Subcutaneous abdominal adipose tissue (tissue), 5 donors: ENCODE results near the gene THOC5.

Source experiments
- H3K27ac ChIP-seq: one replicate; pipeline ENCODE4 v1.7.0; 2013; ENCODE audit warnings: low read depth, mild to moderate bottlenecking, inconsistent platforms, low read length, moderate library complexity
- H3K27me3 ChIP-seq, 5 donors: one replicate each; pipeline ENCODE4 v1.7.0; 2013; ENCODE audit warnings: low read length in 5 of 5, inconsistent platforms in 1 of 5; ENCODE audit not compliant: control insufficient read depth in 5 of 5, insufficient read depth in 4 of 5
- H3K36me3 ChIP-seq, 5 donors: one replicate each; pipeline ENCODE4 v1.7.0; 2013; ENCODE audit warnings: low read length in 5 of 5; ENCODE audit not compliant: control insufficient read depth in 5 of 5, insufficient read depth in 5 of 5
- H3K4me1 ChIP-seq, 5 donors: one replicate each; pipeline ENCODE4 v1.7.0; 2013; ENCODE audit warnings: low read length in 5 of 5, mild to moderate bottlenecking in 3 of 5, moderate library complexity in 1 of 5; ENCODE audit not compliant: control insufficient read depth in 5 of 5, insufficient read depth in 5 of 5
- H3K4me3 ChIP-seq, 5 donors: one replicate each; pipeline ENCODE4 v1.7.0; 2013; ENCODE audit warnings: low read length in 5 of 5, low read depth in 1 of 5
- H3K9ac ChIP-seq, 5 donors: one replicate each; pipeline ENCODE4 v1.7.0; 2013; ENCODE audit warnings: low read length in 5 of 5, mild to moderate bottlenecking in 4 of 5, moderate library complexity in 3 of 5
- H3K9me3 ChIP-seq, 5 donors: one replicate each; pipeline ENCODE4 v1.7.0; 2013; ENCODE audit warnings: low read length in 5 of 5; ENCODE audit not compliant: control insufficient read depth in 5 of 5
- donor health status: healthy.
- donor health status: healthy.
- donor health status: healthy.
- donor health status: healthy.
- donor health status: healthy.

Gene THOC5

DNA sequence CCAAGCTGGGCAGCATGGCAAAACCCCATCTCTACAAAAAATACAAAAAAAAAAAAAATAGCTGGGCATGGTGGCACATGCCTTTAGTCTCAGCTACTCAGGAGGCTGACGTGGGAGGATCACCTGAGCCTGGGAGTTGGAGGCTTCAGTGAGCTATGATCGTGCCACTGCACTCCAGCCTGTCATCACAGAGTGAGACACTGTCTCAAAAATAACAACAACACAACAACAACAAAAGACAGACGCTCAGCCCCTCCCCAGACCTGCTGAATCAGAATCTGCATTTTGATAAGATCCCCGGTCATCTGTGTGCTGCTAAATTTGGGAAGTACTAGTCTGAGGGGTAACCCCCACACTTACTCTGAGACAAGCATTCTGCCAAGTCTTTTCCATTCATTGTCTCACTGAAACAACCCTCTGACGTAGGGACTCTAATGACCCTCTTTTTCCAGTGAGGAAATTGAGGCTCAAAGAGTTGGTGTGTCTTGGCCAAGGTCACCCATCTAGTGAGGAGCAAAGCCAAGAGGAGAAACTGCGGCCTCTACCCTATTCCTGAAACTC, 66.1 kb downstream of the THOC5 start:
- Histone ChIP-seq H3K4me1 (no peaks in the 10 kb centered on the region), H3K9me3 (no peaks in the 10 kb centered on the region), H3K27ac (no peak overlapping the region), H3K36me3 (no peaks in the 10 kb centered on the region), H3K27me3 (peaks cover 0 to 6% (median 1%) of the 10 kb centered on the region in 5 donors), H3K9ac (no peak overlapping the region), H3K4me3 (no peak overlapping the region)

DNA sequence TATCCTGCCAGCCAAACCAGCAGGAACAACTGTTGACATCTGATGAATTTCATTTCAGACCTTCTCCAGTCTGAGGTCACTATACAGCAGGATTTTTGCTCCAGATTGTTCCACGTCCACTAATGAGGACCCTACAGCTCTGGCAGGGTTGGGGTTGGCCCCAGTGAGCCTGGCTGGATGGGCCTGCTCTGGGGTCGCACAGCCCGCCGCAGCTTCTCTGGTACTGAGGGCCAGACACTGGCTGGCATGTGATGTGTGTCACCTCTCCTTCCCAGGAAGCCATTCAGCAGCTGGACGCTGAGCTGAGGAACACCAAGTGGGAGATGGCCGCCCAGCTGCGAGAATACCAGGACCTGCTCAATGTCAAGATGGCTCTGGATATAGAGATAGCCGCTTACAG, 68.1 kb downstream of the THOC5 start:
- Histone ChIP-seq H3K9ac (no peak overlapping the region), H3K9me3 (no peaks in the 10 kb centered on the region), H3K4me3 (no peak overlapping the region), H3K27ac (no peak overlapping the region), H3K4me1 (peaks cover 0 to 19% (median 13%) of the 10 kb centered on the region in 5 donors), H3K27me3 (peaks cover 11 to 24% (median 21%) of the 10 kb centered on the region in 5 donors), H3K36me3 (no peaks in the 10 kb centered on the region)

DNA sequence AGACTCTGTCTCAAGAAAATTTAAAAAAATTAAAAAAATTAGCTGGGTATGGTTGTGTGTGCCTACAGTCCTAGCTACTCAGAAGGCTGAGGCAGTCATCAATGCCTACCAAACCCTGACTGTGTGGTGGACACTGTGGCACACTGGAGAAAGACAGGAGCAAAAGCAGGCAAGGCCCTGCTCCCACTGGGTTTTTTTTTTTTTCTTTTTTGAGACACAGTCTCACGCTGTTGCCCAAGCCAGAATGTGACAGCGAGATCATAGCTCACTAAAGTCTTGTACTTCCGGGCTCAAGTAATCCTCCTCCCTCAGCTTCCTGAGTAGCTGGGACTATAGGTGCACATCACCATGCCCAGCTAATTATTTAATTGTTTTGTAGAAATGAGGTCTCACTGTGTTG, 68.9 kb downstream of the THOC5 start:
- Histone ChIP-seq H3K27me3 (peaks cover 19 to 31% (median 29%) of the 10 kb centered on the region in 5 donors), H3K9me3 (no peaks in the 10 kb centered on the region), H3K4me3 (no peak overlapping the region), H3K9ac (no peak overlapping the region), H3K4me1 (peaks cover 0 to 27% (median 21%) of the 10 kb centered on the region in 5 donors), H3K27ac (no peak overlapping the region), H3K36me3 (no peaks in the 10 kb centered on the region)

DNA sequence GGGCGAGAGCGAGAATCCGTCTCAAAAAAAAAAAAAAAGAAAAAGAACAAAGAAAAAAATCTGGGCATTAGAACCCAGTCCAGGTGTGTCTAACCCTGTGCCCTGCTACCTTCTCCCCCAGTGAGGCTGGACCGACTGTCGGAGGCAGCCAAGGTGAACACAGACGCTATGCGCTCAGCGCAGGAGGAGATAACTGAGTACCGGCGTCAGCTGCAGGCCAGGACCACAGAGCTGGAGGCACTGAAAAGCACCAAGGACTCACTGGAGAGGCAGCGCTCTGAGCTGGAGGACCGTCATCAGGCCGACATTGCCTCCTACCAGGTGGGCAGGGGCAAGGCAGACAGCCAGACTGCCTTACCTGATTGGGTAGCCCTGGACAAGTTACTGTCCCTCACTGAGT, 70.3 kb downstream of the THOC5 start:
- H3K27me3 ChIP-seq, result peaks cover 31 to 43% (median 39%) of the 10 kb centered on the region in 5 donors
- H3K9ac ChIP-seq, result no peak overlapping the region
- H3K27ac ChIP-seq, result no peak overlapping the region
- H3K4me1 ChIP-seq, result peaks cover 0 to 37% (median 22%) of the 10 kb centered on the region in 5 donors
- H3K9me3 ChIP-seq, result no peaks in the 10 kb centered on the region
- no peaks in the 10 kb centered on the region for H3K36me3 ChIP-seq
- no peak overlapping the region for H3K4me3 ChIP-seq

DNA sequence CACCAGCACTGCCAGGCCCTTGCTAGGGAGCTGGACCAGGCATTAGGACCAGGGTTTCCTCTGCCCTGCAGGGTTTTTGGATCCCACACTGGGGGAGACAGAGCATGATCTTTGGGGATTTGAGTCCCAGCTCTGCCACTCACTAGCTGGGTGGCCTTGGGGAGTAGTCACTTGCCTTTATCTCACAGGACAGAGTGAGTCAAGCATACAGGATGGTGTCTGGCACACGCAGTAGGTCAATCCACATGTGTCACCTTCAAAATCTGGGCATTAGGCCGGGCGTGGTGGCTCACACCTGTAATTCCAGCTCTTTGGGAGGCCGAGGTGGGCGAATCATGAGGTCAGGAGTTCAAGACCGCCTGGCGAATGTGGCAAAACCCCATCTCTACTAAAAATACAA, 70.8 kb downstream of the THOC5 start:
- Histone ChIP-seq H3K9ac (no peak overlapping the region), H3K4me3 (no peak overlapping the region), H3K4me1 (peaks cover 0 to 43% (median 22%) of the 10 kb centered on the region in 5 donors), H3K27me3 (peaks cover 32 to 46% (median 42%) of the 10 kb centered on the region in 5 donors), H3K9me3 (no peaks in the 10 kb centered on the region), H3K36me3 (no peaks in the 10 kb centered on the region), H3K27ac (no peak overlapping the region)

DNA sequence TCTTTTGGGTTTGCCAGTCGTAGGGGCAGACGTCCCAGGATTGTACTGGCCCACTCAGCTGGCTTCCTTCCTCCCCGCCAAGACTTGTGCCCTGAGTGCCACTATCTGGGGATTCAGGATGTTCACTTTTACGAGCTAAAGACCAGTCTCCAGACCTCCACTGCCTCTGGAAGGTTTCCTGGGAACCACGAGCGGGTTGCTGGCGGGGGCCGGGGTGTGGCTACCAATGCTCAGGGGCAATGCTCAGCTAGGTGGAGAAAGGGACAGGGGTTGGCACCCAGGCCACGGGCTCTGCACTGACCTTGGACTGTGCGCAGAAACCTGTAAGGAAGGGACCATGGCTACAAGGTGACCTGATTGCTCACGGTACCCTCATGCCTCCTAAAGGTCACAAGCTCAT, 71.3 kb downstream of the THOC5 start:
- Histone ChIP-seq H3K36me3 (no peaks in the 10 kb centered on the region), H3K27me3 (peaks cover 32 to 50% (median 46%) of the 10 kb centered on the region in 5 donors), H3K9me3 (no peaks in the 10 kb centered on the region), H3K9ac (no peak overlapping the region), H3K4me3 (no peak overlapping the region), H3K4me1 (peaks cover 0 to 44% (median 24%) of the 10 kb centered on the region in 5 donors), H3K27ac (no peak overlapping the region)

DNA sequence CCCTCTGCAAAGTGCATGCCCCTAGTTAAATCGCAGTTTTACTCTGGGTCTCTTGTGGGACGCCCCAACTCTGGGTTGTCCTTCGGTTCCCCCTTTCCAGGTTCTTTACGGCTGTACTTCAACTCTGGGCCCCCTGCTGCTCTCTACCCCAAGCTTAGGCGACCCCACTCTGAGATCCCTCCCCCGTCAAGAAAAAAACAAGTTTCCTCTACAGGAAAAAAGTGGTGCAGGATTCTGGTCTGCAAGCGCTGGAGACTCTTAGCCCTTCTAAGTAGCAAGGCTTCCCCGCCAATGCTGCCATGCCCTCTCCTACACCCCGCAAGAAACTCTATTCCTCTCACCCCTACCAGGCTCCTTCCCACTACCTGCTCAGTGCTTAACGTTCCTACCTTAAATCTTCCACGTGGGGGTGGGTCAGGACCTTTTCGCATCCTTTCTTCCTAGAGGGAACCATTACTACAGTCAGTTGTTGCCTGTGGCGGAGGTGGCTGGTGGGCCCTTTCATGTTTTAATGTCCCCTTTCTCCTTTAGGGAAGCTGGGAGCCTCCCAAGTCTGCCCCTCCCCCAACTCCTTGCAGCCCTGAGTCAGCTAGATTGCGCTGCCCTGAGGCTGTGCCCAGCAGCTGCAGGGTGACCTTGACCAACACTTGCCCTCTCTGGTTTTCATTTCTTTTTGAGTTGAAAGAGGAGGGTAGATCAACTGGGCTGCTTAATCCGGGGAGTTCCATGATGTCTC, 72.1 kb downstream of the THOC5 start:
- Histone ChIP-seq H3K9me3 (no peaks in the 10 kb centered on the region), H3K27me3 (peaks cover 32 to 54% (median 46%) of the 10 kb centered on the region in 5 donors), H3K9ac (no peak overlapping the region), H3K4me3 (peak overlapping the region in 4 of 5 donors; percentile 0 to 53 (median 42)), H3K36me3 (no peaks in the 10 kb centered on the region), H3K27ac (no peak overlapping the region), H3K4me1 (peaks cover 0 to 44% (median 24%) of the 10 kb centered on the region in 5 donors)

DNA sequence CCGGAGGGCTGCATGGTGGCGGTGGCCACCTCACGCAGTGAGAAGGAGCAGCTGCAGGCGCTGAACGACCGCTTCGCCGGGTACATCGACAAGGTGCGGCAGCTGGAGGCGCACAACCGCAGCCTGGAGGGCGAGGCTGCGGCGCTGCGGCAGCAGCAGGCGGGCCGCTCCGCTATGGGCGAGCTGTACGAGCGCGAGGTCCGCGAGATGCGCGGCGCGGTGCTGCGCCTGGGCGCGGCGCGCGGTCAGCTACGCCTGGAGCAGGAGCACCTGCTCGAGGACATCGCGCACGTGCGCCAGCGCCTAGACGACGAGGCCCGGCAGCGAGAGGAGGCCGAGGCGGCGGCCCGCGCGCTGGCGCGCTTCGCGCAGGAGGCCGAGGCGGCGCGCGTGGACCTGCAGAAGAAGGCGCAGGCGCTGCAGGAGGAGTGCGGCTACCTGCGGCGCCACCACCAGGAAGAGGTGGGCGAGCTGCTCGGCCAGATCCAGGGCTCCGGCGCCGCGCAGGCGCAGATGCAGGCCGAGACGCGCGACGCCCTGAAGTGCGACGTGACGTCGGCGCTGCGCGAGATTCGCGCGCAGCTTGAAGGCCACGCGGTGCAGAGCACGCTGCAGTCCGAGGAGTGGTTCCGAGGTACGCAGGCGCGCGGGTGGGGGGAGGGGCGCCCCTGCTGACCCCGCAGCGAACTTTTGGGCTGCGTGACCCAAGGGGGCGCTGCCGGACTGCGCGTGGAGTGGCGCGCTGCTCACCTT, 72.9 kb downstream of the THOC5 start:
- Histone ChIP-seq H3K4me1 (peaks cover 0 to 44% (median 24%) of the 10 kb centered on the region in 5 donors), H3K9ac (no peak overlapping the region), H3K9me3 (no peaks in the 10 kb centered on the region), H3K4me3 (peak overlapping the region in 4 of 5 donors; percentile 17 to 53 (median 42)), H3K36me3 (no peaks in the 10 kb centered on the region), H3K27me3 (peaks cover 32 to 55% (median 50%) of the 10 kb centered on the region in 5 donors), H3K27ac (no peak overlapping the region)

DNA sequence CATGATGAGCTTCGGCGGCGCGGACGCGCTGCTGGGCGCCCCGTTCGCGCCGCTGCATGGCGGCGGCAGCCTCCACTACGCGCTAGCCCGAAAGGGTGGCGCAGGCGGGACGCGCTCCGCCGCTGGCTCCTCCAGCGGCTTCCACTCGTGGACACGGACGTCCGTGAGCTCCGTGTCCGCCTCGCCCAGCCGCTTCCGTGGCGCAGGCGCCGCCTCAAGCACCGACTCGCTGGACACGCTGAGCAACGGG, 73.4 kb downstream of the THOC5 start:
- Histone ChIP-seq H3K27ac (no peak overlapping the region), H3K36me3 (no peaks in the 10 kb centered on the region), H3K4me3 (peak overlapping the region in 4 of 5 donors; percentile 17 to 53 (median 42)), H3K9me3 (no peaks in the 10 kb centered on the region), H3K9ac (no peak overlapping the region), H3K4me1 (peaks cover 0 to 44% (median 24%) of the 10 kb centered on the region in 5 donors), H3K27me3 (peaks cover 32 to 56% (median 53%) of the 10 kb centered on the region in 5 donors)
